ENCODE measurements around the gene SKIC3. TPM values are rescaled to one million over a fixed set of nuclear protein-coding genes. Genes with fewer than 3 reads are reported as not detected.

The SKIC3 gene
- total and polyA plus RNA-seq, 2 of the 13 experiments (the other 11 are each of a cell fraction or from before 2014, with no cell fraction given) = 36.9 to 61.5 TPM

GRCh38 chr5:95591490-95591901 lies 36.7 kb upstream of the SKIC3 start:
- in situ Hi-C loops (cut with HindIII; ENCODE audit: extremely low pct_ligation_motif_present, low pct_unique_long_range_greater_than_20kb) (no loop called here), intact Hi-C loops (cut with micrococcal nuclease; ENCODE audit: unreplicated experiment) (no loop called here)
- Histone ChIP-seq H2AFZ (ENCODE audit: low read length) (no peak overlapping the region), H3K36me3 (replicated peaks in 1 of 2; ENCODE audit: control insufficient read depth in 1 of 2, insufficient read depth in 2 of 2, low read length in 2 of 2) (no peaks in the 10 kb centered on the region), H3K79me2 (ENCODE audit: insufficient read depth, low read length) (no peaks in the 10 kb centered on the region), H3K9ac (ENCODE audit: insufficient read depth, low read depth, low read length) (no peak overlapping the region), H3K4me3 (replicated peaks in 1 of 3; ENCODE audit: insufficient read depth in 1 of 3, low read depth in 2 of 3, low read length in 3 of 3) (no peak overlapping the region), H3K4me1 (ENCODE audit: insufficient read depth, low read length) (no peaks in the 10 kb centered on the region), H4K20me1 (ENCODE audit: insufficient read depth, low read length) (no peaks in the 10 kb centered on the region), H3K27me3 (ENCODE audit: control insufficient read depth in 1 of 2, insufficient read depth in 2 of 2, low read length in 2 of 2) (no peaks in the 10 kb centered on the region), H3K4me2 (ENCODE audit: low read depth, low read length) (no peak overlapping the region), H3K9me3 (ENCODE audit: low read length) (no peaks in the 10 kb centered on the region), H3K27ac (ENCODE audit: extremely low read length, insufficient read depth, low read length) (no peak overlapping the region)
- WGBS (ENCODE audit: low lambda C conversion rate) = 86% methylated on average over 5 of the region's 5 CpGs
- ChIA-PET POLR2A (no interaction called here), CTCF (ENCODE audit: low intra/inter-chr PET ratio, low total read pairs) (no interaction called here)
- no peak for ATAC-seq
- BruUV-seq (replicated peaks) = no TSS peak
- TF ChIP-seq ZBTB7A (CRISPR knock-in tag; IDR thresholded peaks at IDR 0.05) (no peak), ZNF552 (CRISPR knock-in tag; IDR thresholded peaks at IDR 0.05; ENCODE audit: borderline replicate concordance) (no peak), FOSL1 (CRISPR knock-in tag; IDR thresholded peaks at IDR 0.05; ENCODE audit: borderline replicate concordance) (no peak), MYPOP (CRISPR knock-in tag; IDR thresholded peaks at IDR 0.05) (no peak), FOXM1 (CRISPR knock-in tag; IDR thresholded peaks at IDR 0.05) (no peak)
- peak; percentile 20 for DNase-seq (ENCODE audit: low spot score)
- FAIRE-seq = no peak

DNA sequence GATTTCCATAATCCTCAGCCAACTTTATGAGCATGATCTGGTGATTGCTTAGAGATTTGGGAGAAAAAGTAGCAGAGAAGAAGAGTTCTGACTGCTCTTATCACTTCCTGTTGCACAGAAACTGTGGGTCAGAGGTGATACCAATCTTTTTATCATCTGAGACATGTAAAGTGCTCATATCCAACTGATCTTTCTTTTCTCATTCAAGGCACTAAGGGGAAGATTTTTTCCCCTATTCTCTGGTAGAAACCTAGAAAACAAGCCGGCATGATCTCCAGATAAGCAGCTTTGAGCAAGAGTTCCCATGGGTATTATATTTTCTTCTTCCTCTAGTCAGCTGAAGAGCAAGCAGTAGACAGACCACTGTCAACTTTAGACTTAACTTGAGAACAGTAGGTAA lies 36.1 kb upstream of the SKIC3 start:
- CTCF ChIA-PET (ENCODE audit: low intra/inter-chr PET ratio, low total read pairs) = no interaction called here
- FAIRE-seq (no peak), ATAC-seq (no peak), DNase-seq (ENCODE audit: low spot score) (no peak)
- H2AFZ ChIP-seq (ENCODE audit: low read length) = no peak overlapping the region
- no peak overlapping the region for H3K27ac ChIP-seq (ENCODE audit: extremely low read length, insufficient read depth, low read length)
- no peaks in the 10 kb centered on the region for H3K27me3 ChIP-seq (ENCODE audit: control insufficient read depth in 1 of 2, insufficient read depth in 2 of 2, low read length in 2 of 2)
- in situ Hi-C loops (cut with HindIII; ENCODE audit: extremely low pct_ligation_motif_present, low pct_unique_long_range_greater_than_20kb) = no loop called here
- 94% methylated on average over 1 of the region's 1 CpG for WGBS (ENCODE audit: low lambda C conversion rate)
- no TSS peak for BruUV-seq (replicated peaks)
- intact Hi-C loops (cut with micrococcal nuclease; ENCODE audit: unreplicated experiment) = no loop called here
- no peak overlapping the region for H3K4me3 ChIP-seq (replicated peaks in 1 of 3; ENCODE audit: insufficient read depth in 1 of 3, low read depth in 2 of 3, low read length in 3 of 3)
- H3K9me3 ChIP-seq (ENCODE audit: low read length) = no peaks in the 10 kb centered on the region
- H3K36me3 ChIP-seq (replicated peaks in 1 of 2; ENCODE audit: control insufficient read depth in 1 of 2, insufficient read depth in 2 of 2, low read length in 2 of 2) = no peaks in the 10 kb centered on the region
- no peaks in the 10 kb centered on the region for H3K79me2 ChIP-seq (ENCODE audit: insufficient read depth, low read length)
- no peak overlapping the region for H3K4me2 ChIP-seq (ENCODE audit: low read depth, low read length)
- no peaks in the 10 kb centered on the region for H4K20me1 ChIP-seq (ENCODE audit: insufficient read depth, low read length)
- no peaks in the 10 kb centered on the region for H3K4me1 ChIP-seq (ENCODE audit: insufficient read depth, low read length)
- POLR2A ChIA-PET = no interaction called here
- H3K9ac ChIP-seq (ENCODE audit: insufficient read depth, low read depth, low read length) = no peak overlapping the region
- TF ChIP-seq ZZZ3 (CRISPR knock-in tag; IDR thresholded peaks at IDR 0.05; ENCODE audit: borderline replicate concordance) (no peak), ZNF773 (CRISPR knock-in tag; IDR thresholded peaks at IDR 0.05; ENCODE audit: borderline replicate concordance) (no peak), ZNF407 (CRISPR knock-in tag; IDR thresholded peaks at IDR 0.05; ENCODE audit: not compliant biosample characterization) (no peak), KDM5B (CRISPR knock-in tag; IDR thresholded peaks at IDR 0.05; ENCODE audit: borderline replicate concordance) (no peak)
